Gastrocnemius medialis (tissue), 4 donors: ENCODE measurements around the gene VTCN1. TPM values are rescaled to one million over a fixed set of nuclear protein-coding genes. Genes with fewer than 3 reads are reported as not detected.
"Not testable (repeated sequence)": the region's sequence is repeated elsewhere in the genome, so short reads cannot be mapped to it uniquely, and the experiment has no call there.

ENCODE experiments used
- ATAC-seq, 2 donors: fragments of 150-250 bp; one replicate each; pipeline ENCODE4 v1.9.1; 2016
- DNase-seq, 2 donors: peaks; one replicate each; pipeline ENCODE4 v3.0.0-alpha.2; 2019
- H3K27ac ChIP-seq, 4 donors: fragments of 200-600 bp; sonication (generic); 1 replicate in 1 of 4; 2 replicates in 3 of 4; pipeline ENCODE4 v1.5.1; 2016 to 2018; ENCODE audit warnings: mild to moderate bottlenecking in 2 of 4, moderate library complexity in 1 of 4
- H3K27me3 ChIP-seq, 3 donors: fragments of 200-600 bp; sonication (generic) in 2 of 3; 1 replicate in 1 of 3; 2 replicates in 2 of 3; pipeline versions ENCODE4 v1.5.1 to v1.6.0; 2016 to 2019; ENCODE audit warnings: mild to moderate bottlenecking in 1 of 3, moderate library complexity in 1 of 3
- H3K36me3 ChIP-seq, 2 donors: fragments of 200-600 bp; sonication (generic) in 1 of 2; one replicate each; pipeline ENCODE4 v1.5.1; 2017 to 2018
- H3K4me1 ChIP-seq, 2 donors: fragments of 200-600 bp; sonication (generic) in 1 of 2; one replicate each; pipeline ENCODE4 v1.5.1; 2016 to 2017; ENCODE audit warnings: mild to moderate bottlenecking in 2 of 2
- H3K4me3 ChIP-seq, 4 donors: fragments of 200-600 bp; sonication (generic) in 3 of 4; 1 replicate in 1 of 4; 2 replicates in 3 of 4; pipeline ENCODE4 v1.5.1; 2016 to 2019; ENCODE audit warnings: mild to moderate bottlenecking in 2 of 4
- H3K9me3 ChIP-seq, 3 donors: fragments of 200-600 bp; sonication (generic) in 2 of 3; 1 replicate in 1 of 3; 2 replicates in 2 of 3; pipeline ENCODE4 v1.5.1; 2016 to 2019
- POLR2A ChIP-seq, 2 donors: fragments of 450-650 bp; IDR thresholded peaks; one replicate each; pipeline ENCODE4 v1.6.1; 2017; ENCODE audit warnings: antibody characterized with exemption in 2 of 2, mild to moderate bottlenecking in 2 of 2, moderate library complexity in 2 of 2
- in situ Hi-C, 4 donors: fragments of 200-750 bp; cut with MboI; loops; one replicate each; pipeline versions ENCODE4 v1.15.0 to v1.8.0; 2017; ENCODE audit warnings: low sequenced_read_pairs in 4 of 4
- intact Hi-C: fragments of 100-400 bp; cut with DNase I; formaldehyde crosslinking; loops from one replicate; pipeline ENCODE4 v1.15.1; 2023; ENCODE audit warnings: low total_unique reads
- total RNA-seq, 4 donors: library from RNA; depleted of rRNA; stranded (reverse); fragments of >200 nt; gene quantifications; one replicate each; pipeline versions ENCODE4 v1.1.0 to v1.2.3, GENCODE V29; 2016
- TF ChIP-seq, protein P1 (sequence below), 5 experiments: fragments of 450-650 bp in 3 of 5; fragments of 200-600 bp in 2 of 5; sonication (generic) in 2 of 5; IDR thresholded peaks in 4 of 5; conservative IDR thresholded peaks in 1 of 5; 1 replicate in 4 of 5; 2 replicates in 1 of 5; pipeline ENCODE4 v1.5.1; 2016 to 2019; ENCODE audit warnings: antibody characterized with exemption in 5 of 5, mild to moderate bottlenecking in 3 of 5, moderate library complexity in 3 of 5

The VTCN1 gene, protein sequence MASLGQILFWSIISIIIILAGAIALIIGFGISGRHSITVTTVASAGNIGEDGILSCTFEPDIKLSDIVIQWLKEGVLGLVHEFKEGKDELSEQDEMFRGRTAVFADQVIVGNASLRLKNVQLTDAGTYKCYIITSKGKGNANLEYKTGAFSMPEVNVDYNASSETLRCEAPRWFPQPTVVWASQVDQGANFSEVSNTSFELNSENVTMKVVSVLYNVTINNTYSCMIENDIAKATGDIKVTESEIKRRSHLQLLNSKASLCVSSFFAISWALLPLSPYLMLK
- total RNA-seq: not detected

DNA sequence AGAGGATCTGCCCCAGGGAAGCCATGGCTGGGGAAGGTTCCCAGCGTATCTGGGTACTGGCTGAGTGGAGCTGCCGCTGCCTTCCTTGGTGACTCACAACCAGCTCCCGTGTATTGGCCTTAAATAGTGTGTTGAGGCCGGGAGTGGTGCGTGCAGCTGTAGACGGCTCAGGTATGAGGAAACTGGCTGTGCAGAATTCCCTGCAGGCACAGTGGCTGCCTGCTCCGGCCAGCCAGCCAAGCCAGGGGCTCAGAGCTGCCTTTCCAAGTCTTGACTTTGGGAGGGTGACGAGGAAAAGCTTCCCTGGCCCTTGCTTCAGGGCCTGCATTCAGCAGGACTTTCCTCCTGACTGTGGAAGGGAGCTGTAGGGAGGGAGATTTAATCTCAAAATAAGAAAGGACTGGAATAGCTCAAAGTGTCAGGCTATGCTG lies at the start of gene VTCN1:
VTCN1 (minus strand) TSS at position 97 of the 431 bp plus-strand sequence; CDS start at position 25, 72 bp downstream.
- no peaks in the 10 kb centered on the region for H3K36me3 ChIP-seq
- H3K4me3 ChIP-seq: no peak within 1 kb of the TSS
- ATAC-seq (no peak), DNase-seq (no peak)
- intact Hi-C loops (no loop called here), in situ Hi-C loops (no loop called here)
- TF ChIP-seq, protein P1, sequence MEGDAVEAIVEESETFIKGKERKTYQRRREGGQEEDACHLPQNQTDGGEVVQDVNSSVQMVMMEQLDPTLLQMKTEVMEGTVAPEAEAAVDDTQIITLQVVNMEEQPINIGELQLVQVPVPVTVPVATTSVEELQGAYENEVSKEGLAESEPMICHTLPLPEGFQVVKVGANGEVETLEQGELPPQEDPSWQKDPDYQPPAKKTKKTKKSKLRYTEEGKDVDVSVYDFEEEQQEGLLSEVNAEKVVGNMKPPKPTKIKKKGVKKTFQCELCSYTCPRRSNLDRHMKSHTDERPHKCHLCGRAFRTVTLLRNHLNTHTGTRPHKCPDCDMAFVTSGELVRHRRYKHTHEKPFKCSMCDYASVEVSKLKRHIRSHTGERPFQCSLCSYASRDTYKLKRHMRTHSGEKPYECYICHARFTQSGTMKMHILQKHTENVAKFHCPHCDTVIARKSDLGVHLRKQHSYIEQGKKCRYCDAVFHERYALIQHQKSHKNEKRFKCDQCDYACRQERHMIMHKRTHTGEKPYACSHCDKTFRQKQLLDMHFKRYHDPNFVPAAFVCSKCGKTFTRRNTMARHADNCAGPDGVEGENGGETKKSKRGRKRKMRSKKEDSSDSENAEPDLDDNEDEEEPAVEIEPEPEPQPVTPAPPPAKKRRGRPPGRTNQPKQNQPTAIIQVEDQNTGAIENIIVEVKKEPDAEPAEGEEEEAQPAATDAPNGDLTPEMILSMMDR (IDR thresholded peaks at IDR 0.05 in 4 of 5, conservative IDR thresholded peaks at IDR 0.05 in 1 of 5): no peak
- TF ChIP-seq POLR2A (IDR thresholded peaks at IDR 0.05): no peak
- H3K4me1 ChIP-seq: no peaks in the 10 kb centered on the region
- no peaks in the 10 kb centered on the region for H3K27me3 ChIP-seq
- no peaks in the 10 kb centered on the region for H3K9me3 ChIP-seq
- H3K27ac ChIP-seq: no peak within 1 kb of the TSS

DNA sequence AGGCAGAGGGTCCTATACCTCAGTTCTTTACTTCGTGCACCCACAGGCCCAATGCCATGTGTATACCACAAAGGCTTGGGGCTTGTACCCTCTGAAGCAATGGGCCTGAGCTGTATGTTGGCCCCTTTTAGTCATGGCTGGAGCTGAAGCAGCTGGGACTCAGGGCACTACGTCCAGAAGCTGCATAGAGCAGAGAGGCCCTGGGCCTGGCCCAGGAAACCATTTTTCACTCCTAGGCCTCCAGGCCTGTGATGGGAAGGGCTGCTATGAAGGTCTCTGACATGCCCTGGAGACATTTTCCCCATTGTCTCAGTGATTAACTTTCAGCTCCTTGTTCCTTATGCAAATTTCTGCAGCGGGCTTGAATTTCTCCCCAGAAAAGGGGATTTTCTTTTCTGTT lies 48.1 kb upstream of the VTCN1 start:
- intact Hi-C loops (no loop called here), in situ Hi-C loops (no loop called here)
- Histone ChIP-seq H3K27ac (no peak overlapping the region), H3K36me3 (no peaks in the 10 kb centered on the region), H3K4me3 (no peak overlapping the region), H3K4me1 (no peaks in the 10 kb centered on the region), H3K9me3 (no peaks in the 10 kb centered on the region), H3K27me3 (no peaks in the 10 kb centered on the region)
- DNase-seq (no peak), ATAC-seq (no peak)
- TF ChIP-seq POLR2A (IDR thresholded peaks at IDR 0.05): no peak
- TF ChIP-seq, protein P1 (IDR thresholded peaks at IDR 0.05 in 4 of 5, conservative IDR thresholded peaks at IDR 0.05 in 1 of 5): no peak

DNA sequence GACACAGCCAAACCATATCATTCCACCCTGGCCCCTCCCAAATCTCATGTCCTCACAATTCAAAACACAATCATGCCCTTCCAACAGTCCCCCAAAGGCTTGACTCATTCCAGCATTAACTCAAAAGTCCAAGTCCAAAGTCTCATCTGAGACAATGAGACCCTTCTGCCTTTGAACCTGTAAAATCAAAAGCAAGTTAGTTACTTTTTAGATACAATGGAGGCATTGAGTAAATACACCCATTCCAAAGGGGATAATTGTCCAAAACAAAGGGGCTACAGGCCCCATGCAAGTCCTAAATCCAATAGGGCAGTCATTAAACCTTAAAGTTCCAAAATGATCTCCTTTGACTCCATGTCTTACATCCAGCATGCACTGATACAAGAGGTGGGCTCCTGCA lies 47.3 kb upstream of the VTCN1 start:
- in situ Hi-C loops, H3K27me3 ChIP-seq, H3K36me3 ChIP-seq, DNase-seq, H3K9me3 ChIP-seq, H3K4me1 ChIP-seq, H3K27ac ChIP-seq, intact Hi-C loops, H3K4me3 ChIP-seq, ATAC-seq: not testable (repeated sequence)

DNA sequence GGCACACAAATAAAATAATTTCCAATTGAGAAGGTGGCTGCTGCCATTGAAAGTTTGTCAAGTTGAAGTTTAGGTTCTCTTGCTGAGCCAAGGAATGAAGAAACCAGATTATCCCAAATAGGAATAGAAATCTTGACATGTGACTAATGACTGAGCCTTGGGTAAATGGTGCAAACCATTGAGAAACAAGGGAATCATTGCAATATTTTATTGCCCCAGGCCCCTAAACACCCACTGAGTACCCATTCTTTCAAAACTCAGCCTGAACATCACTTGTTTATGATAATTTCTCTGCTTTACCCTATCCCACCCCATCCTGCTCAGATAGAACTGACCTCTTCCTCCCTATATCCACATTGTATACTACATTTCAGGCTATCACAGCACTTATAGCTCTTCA lies 46.6 kb upstream of the VTCN1 start:
- in situ Hi-C loops: no loop called here
- TF ChIP-seq, protein P1 (IDR thresholded peaks at IDR 0.05 in 4 of 5, conservative IDR thresholded peaks at IDR 0.05 in 1 of 5): no peak
- no peak for TF ChIP-seq POLR2A (IDR thresholded peaks at IDR 0.05)
- H3K27ac ChIP-seq: no peak overlapping the region
- H3K9me3 ChIP-seq: no peaks in the 10 kb centered on the region
- DNase-seq (no peak), ATAC-seq (no peak)
- H3K27me3 ChIP-seq: no peaks in the 10 kb centered on the region
- no peak overlapping the region for H3K4me3 ChIP-seq
- H3K4me1 ChIP-seq: no peaks in the 10 kb centered on the region
- intact Hi-C loops: no loop called here
- H3K36me3 ChIP-seq: no peaks in the 10 kb centered on the region

DNA sequence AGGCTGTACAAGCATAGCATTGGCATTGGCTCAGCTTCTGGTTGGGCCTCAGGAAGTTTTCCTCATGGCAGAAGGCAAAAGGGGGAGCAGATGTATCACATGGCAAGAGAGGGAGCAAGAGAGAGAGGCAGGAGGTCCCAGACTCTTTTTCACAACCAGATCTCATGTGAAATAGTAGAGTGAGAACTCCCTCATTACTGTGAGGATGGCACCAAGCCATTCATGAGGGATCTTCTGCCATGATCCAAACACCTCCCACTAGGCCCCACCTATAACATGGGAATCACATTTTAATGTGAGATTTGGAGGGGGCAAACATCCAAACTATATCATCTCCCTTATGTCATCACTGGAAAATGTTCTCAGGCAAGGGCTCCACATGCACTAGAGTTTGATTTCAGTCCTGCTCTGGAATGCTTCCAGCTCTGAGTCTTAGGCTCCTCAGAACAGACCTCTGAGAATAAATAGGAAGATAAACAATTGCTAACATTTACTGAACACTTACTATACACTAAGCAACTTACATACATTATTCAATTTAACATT lies 39.4 kb upstream of the VTCN1 start:
- DNase-seq: no peak
- in situ Hi-C loops (no loop called here), intact Hi-C loops (no loop called here)
- Histone ChIP-seq H3K27ac (no peak overlapping the region), H3K36me3 (no peaks in the 10 kb centered on the region), H3K4me3 (no peak overlapping the region), H3K9me3 (no peaks in the 10 kb centered on the region), H3K4me1 (no peaks in the 10 kb centered on the region), H3K27me3 (no peaks in the 10 kb centered on the region)
- no peak for ATAC-seq
- no peak for TF ChIP-seq POLR2A (IDR thresholded peaks at IDR 0.05)
- TF ChIP-seq, protein P1 (IDR thresholded peaks at IDR 0.05 in 4 of 5, conservative IDR thresholded peaks at IDR 0.05 in 1 of 5): no peak
